GM21723 (cell line): Measurements from ENCODE around the gene CEP350.
A peak's percentile ranks its signal among the peaks of the same experiment; 100 is the strongest.
"Not testable (repeated sequence)": the region's sequence is repeated elsewhere in the genome, so short reads cannot be mapped to it uniquely, and the experiment has no call there.

Experiments used
- ATAC-seq: cut with Tn5 transposase; IDR thresholded peaks from one replicate; pipeline ENCODE4 v1.9.1; 2021; ENCODE audit warnings: mild to moderate bottlenecking, moderate library complexity; ENCODE audit not compliant: unreplicated experiment

The CEP350 gene

GRCh38 chr1:179938752-179939151 lies 15.9 kb upstream of the CEP350 start:
- ATAC-seq = no peak

- no peak for ATAC-seq
Measured at GRCh38 chr1:179939941-179940340, 14.7 kb upstream of the CEP350 start.

GRCh38 chr1:179941454-179941853 lies 13.2 kb upstream of the CEP350 start:
- ATAC-seq = no peak

- no peak for ATAC-seq
Measured at GRCh38 chr1:179950651-179951050, 4.0 kb upstream of the CEP350 start.

GRCh38 chr1:179951383-179952144 lies 3.0 kb upstream of the CEP350 start:
- no peak for ATAC-seq

- ATAC-seq = no peak
Measured at GRCh38 chr1:179952186-179952585, 2.4 kb upstream of the CEP350 start.

GRCh38 chr1:179953974-179954492 lies 577 bp upstream of the CEP350 start:
- ATAC-seq = peak; percentile 17

- ATAC-seq = peak; percentile 8
Measured at GRCh38 chr1:179955287-179955680, 674 bp downstream of the CEP350 start.

- ATAC-seq = no peak
Measured at GRCh38 chr1:179955731-179956130, 1.1 kb downstream of the CEP350 start.

GRCh38 chr1:179958359-179958758 lies 3.7 kb downstream of the CEP350 start:
- ATAC-seq = no peak

- ATAC-seq = not testable (repeated sequence)
Measured at GRCh38 chr1:179962168-179962567, 7.6 kb downstream of the CEP350 start.

GRCh38 chr1:179966551-179966950 lies 11.9 kb downstream of the CEP350 start:
- ATAC-seq = no peak

GRCh38 chr1:179968284-179968993 lies 13.8 kb downstream of the CEP350 start:
- ATAC-seq = no peak

- no peak for ATAC-seq
Measured at GRCh38 chr1:179968994-179969919, 14.6 kb downstream of the CEP350 start.

GRCh38 chr1:179969962-179970361 lies 15.4 kb downstream of the CEP350 start:
- no peak for ATAC-seq

- no peak for ATAC-seq
Measured at GRCh38 chr1:179971563-179972496, 17.2 kb downstream of the CEP350 start.

- ATAC-seq = no peak
Measured at GRCh38 chr1:179973198-179974110, 18.8 kb downstream of the CEP350 start.

- ATAC-seq = no peak
Measured at GRCh38 chr1:179976970-179977651, 22.5 kb downstream of the CEP350 start.
